Subcutaneous preadipocyte (primary cell): Measurements from ENCODE around the gene DAB2IP. TPM values are rescaled to one million over a fixed set of nuclear protein-coding genes. Genes with fewer than 3 reads are reported as not detected.

Source experiments
- total RNA-seq: library from RNA; depleted of rRNA; stranded (reverse); fragments of >200 nt; gene quantifications from 2 replicates; pipeline ENCODE4 v1.2.3, GENCODE V29; 2012

The DAB2IP gene
- 2.9 and 3.7 TPM in 2 replicates for total RNA-seq

GRCh38 chr9:121651295-121652020, at the start of gene DAB2IP:
TSS of gene DAB2IP (plus strand) at chr9:121651634. CDS start at chr9:121651776, 142 bp downstream.

Other genes with a start within 250 kb of the DAB2IP start
- not detected in 2 replicates for gene GGTA1, start 151.8 kb upstream of the DAB2IP start, total RNA-seq